Activated CD4-positive, alpha-beta T cell treated with anti-CD3 and anti-CD28 coated beads, Interleukin-2, amount 50 U/mL, for 24 hours (primary cell): ENCODE data around the gene NXPE1.

Source experiments
- DNase-seq, 2 donors: peaks; one replicate each; pipeline ENCODE4 v3.0.0-alpha.2; 2020; ENCODE audit warnings: low read depth in 1 of 2, low spot score in 1 of 2

Gene NXPE1

GRCh38 chr11:114563077-114563476 lies 3.4 kb upstream of the NXPE1 start:
- no peak for DNase-seq

- no peak for DNase-seq
Observed at GRCh38 chr11:114562166-114562916, 2.7 kb upstream of the NXPE1 start.

GRCh38 chr11:114556135-114556534 lies 3.5 kb downstream of the NXPE1 start:
- no peak for DNase-seq

- no peak for DNase-seq
Observed at GRCh38 chr11:114553642-114554041, 6.0 kb downstream of the NXPE1 start.

- DNase-seq: no peak
Observed at GRCh38 chr11:114551060-114551459, 8.6 kb downstream of the NXPE1 start.

- DNase-seq: no peak
Observed at GRCh38 chr11:114525682-114526081, 34.0 kb downstream of the NXPE1 start.

- DNase-seq: no peak
Observed at GRCh38 chr11:114524122-114524521, 35.6 kb downstream of the NXPE1 start.

- DNase-seq: no peak
Observed at GRCh38 chr11:114522818-114523217, 36.9 kb downstream of the NXPE1 start.

GRCh38 chr11:114511538-114511937 lies 48.1 kb downstream of the NXPE1 start:
- DNase-seq: no peak

GRCh38 chr11:114511079-114511478 lies 48.6 kb downstream of the NXPE1 start:
- no peak for DNase-seq

- DNase-seq: no peak
Observed at GRCh38 chr11:114501901-114502300, 57.8 kb downstream of the NXPE1 start.

GRCh38 chr11:114499756-114500155 lies 59.9 kb downstream of the NXPE1 start:
- DNase-seq: no peak

GRCh38 chr11:114496915-114497314 lies 62.8 kb downstream of the NXPE1 start:
- DNase-seq: no peak

- no peak for DNase-seq
Observed at GRCh38 chr11:114483929-114484328, 75.8 kb downstream of the NXPE1 start.

GRCh38 chr11:114482114-114482513 lies 77.6 kb downstream of the NXPE1 start:
- no peak for DNase-seq

GRCh38 chr11:114479331-114479730 lies 80.3 kb downstream of the NXPE1 start:
- DNase-seq: no peak

- DNase-seq: no peak
Observed at GRCh38 chr11:114478768-114479167, 80.9 kb downstream of the NXPE1 start.

- no peak for DNase-seq
Observed at GRCh38 chr11:114478001-114478410, 81.7 kb downstream of the NXPE1 start.

- no peak for DNase-seq
Observed at GRCh38 chr11:114472661-114473060, 87.0 kb downstream of the NXPE1 start.
